GM18505 (cell line): ENCODE measurements around the gene PAK6.

Experiments
- ATAC-seq: cut with Tn5 transposase; IDR thresholded peaks from one replicate; pipeline ENCODE4 v1.9.1; 2021; ENCODE audit not compliant: unreplicated experiment
- POLR2A ChIP-seq: IDR thresholded peaks from 4 replicates; pipeline ENCODE4 v1.6.1; 2011; ENCODE audit warnings: borderline replicate concordance; ENCODE audit not compliant: insufficient read depth, insufficient read length; ENCODE audit errors: extremely low read depth

PAK6 gene

DNA sequence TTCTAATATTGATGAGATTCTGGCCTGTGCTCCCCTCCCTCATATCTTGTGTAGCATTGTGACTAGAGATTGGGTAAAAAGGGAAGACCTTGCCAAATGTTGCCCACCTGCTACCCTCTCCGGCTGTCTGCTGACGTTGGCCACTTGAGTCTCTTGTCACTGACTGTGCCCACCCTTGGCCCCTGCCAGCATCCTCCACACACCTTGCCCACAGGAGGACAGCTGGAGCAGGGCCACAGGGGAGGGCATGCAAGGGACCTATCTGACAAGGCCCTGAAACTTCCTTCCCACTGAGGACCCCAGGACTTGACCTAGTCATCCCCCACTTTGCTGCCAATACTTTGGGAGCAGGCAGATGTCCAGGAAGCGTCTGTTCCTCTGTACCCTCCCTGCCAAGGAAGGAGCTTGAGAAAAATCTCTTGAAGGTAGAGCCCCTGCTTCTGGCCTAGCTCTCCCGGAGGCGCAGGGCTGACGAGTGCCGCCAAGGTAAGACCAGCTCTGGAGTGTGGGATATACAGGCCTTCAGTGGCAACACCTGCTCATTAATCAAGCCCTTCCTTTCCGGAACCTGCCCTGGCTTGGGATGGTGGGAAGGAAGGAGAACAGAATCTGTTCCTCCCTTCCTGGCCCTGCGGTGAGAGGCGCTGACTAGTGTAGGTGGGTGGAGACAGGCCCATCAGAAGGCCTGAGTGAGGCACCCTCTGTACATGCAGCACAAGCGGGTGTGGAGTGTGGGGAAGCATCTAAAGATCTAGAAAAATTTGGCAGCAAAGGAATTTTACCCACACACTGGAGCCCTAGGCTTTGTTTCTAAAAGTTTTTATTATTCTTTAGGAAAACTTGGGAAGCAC is 4.9 kb upstream of the PAK6 start:
- TF ChIP-seq POLR2A = no peak
- no peak for ATAC-seq

GRCh38 chr15:40234783-40235182 is 4.1 kb upstream of the PAK6 start:
- TF ChIP-seq POLR2A = no peak
- ATAC-seq = no peak

DNA sequence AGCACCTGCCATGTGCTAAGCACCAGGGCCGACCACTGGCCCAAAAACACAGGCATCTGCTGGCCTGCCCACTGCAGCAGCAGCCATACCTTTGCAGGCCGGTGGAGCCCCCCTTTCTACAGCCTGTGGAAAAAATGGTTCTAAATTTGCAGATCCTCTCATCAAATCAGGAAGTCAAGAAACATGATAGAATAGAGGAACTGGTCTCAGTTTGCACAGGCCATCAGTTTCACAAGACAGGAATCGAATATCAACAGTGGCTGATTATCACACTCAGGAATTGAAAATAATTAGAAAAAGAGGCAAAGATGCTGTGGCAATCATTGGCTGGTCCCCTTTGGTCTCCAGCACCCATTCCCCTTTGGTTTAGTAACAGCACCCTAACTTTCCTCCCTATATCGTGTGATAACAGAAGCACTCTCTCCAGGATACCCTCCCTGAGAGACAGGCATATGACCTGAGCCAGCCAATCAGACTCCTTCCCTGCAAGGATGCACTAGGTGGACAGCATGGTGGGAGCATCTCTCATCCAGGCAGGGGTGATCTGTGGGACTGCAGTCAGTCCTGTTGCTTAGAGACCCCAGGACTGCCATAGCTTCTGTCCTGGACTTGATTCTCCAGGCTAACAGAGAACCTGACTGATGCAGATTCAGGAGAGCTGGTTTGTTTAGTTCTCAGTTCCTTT is 3.5 kb upstream of the PAK6 start:
- TF ChIP-seq POLR2A = no peak
- no peak for ATAC-seq

- no peak for TF ChIP-seq POLR2A
- no peak for ATAC-seq
These were observed 485 bp downstream of the PAK6 start for GRCh38 chr15:40239404-40239692.

- TF ChIP-seq POLR2A = no peak
- no peak for ATAC-seq
These were observed 1.1 kb downstream of the PAK6 start for GRCh38 chr15:40239693-40240618.

DNA sequence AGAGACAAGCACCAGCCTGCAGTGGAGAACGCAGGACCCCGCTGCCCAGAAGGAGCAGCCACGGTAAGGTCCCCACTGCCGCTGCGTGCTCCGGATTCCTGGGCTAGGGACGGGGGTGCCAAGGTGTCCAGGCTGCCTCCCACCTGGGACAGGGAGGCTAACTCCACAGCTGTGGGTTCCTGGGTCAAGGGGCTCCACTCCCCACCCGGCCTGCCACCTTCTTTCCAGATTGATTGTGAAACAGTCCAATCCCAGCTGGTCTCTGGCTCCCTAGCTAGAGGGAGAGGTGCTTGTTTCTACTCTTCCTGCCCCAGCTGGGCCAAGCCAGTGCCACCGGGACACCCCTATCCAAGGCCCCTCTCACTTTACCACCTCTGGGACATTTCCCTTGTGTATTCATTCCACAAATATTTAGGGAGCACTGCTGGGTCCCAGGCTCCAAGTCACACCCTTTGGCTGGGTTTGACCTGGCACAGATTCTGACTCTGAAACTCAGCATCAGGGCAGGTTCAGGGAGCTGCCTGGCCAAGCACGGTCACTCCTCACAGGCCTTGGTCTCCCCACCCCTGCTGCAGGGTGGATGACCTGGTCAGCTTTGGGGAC is 1.9 kb downstream of the PAK6 start:
- TF ChIP-seq POLR2A = no peak
- ATAC-seq = no peak

GRCh38 chr15:40241269-40242212 is 2.7 kb downstream of the PAK6 start:
- TF ChIP-seq POLR2A = no peak
- no peak for ATAC-seq

- TF ChIP-seq POLR2A = no peak
- no peak for ATAC-seq
These were observed 3.3 kb downstream of the PAK6 start for GRCh38 chr15:40242213-40242599.

GRCh38 chr15:40242601-40243000 is 3.7 kb downstream of the PAK6 start:
- no peak for TF ChIP-seq POLR2A
- ATAC-seq = no peak

GRCh38 chr15:40243126-40243810 is 4.4 kb downstream of the PAK6 start:
- no peak for ATAC-seq
- no peak for TF ChIP-seq POLR2A

DNA sequence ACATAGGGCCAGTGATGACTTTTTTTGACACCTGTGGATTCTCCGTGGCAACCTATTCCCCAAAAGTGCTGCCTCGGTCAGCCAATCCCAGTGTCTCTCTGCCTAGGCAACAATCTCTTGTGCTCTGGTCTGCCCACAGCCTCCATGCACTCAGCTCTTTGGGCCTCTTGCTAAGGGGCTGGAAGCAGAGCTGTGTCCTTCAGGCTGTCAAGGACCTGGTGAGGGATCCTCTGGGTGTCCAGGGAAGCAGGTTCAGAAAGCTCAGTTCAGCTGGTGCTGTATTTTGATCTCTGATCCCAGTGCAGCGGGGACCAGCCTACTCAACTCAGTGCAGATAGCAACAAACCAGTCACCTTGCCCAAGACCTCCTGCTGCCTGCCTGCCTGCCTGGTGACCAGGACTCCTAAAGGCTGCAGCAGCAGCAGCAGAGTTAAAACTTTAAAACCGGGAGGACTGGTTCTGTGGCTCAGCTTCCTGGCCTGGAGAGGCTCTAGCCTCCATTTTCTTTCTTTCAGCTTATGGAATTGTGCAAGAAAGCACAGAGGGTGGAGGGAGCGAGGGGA is 6.2 kb downstream of the PAK6 start:
- no peak for TF ChIP-seq POLR2A
- ATAC-seq = no peak
